IMR-90 (cell line): Measurements from ENCODE around the gene TOR2A. TPM values are rescaled to one million over a fixed set of nuclear protein-coding genes. Genes with fewer than 3 reads are reported as not detected.

Experiments
- ATAC-seq: fragments of 200-7000 bp; cut with Tn5 transposase; 2 replicates; pipeline ENCODE4 v1.9.1; 2020; ENCODE audit warnings: low read depth, mild to moderate bottlenecking, moderate library complexity
- BruUV-seq: library from RNA; stranded (reverse); fragments of 400-500 nt; replicated peaks from 2 replicates; lab custom pipeline; 2021; lab: Mats Ljungman, UMichigan
- CTCF ChIA-PET: fragments of 300-600 bp; formaldehyde crosslinking; extraction: SDS; loops from one replicate; lab custom pipeline; 2021; ENCODE audit warnings: antibody characterized with exemption; lab: Yijun Ruan, JAX
- POLR2A ChIA-PET: fragments of 300-600 bp; sonication (Branson Sonifier 250); formaldehyde crosslinking; loops from one replicate; lab custom pipeline; 2022; ENCODE audit warnings: antibody characterized with exemption; ENCODE audit not compliant: unreplicated experiment; lab: Charles Lee
- DNase-seq: peaks from one replicate; pipeline ENCODE4 v3.0.0; 2013
- H2AFZ ChIP-seq: replicated peaks from 2 replicates; pipeline ENCODE3; 2013; ENCODE audit warnings: low read length, mild to moderate bottlenecking; ENCODE audit not compliant: poor library complexity
- H2AK5ac ChIP-seq: 2 replicates; pipeline ENCODE4 v1.6.1; 2013; ENCODE audit warnings: low read depth, low read length, inconsistent platforms
- H2AK9ac ChIP-seq: replicated peaks from 2 replicates; pipeline ENCODE3; 2013; ENCODE audit warnings: mild to moderate bottlenecking, low read depth, low read length, moderate library complexity; ENCODE audit not compliant: poor library complexity
- H2BK120ac ChIP-seq: 2 replicates; pipeline ENCODE4 v1.6.1; 2013; ENCODE audit warnings: low read depth, low read length, inconsistent platforms
- H2BK15ac ChIP-seq: 3 replicates; pipeline ENCODE4 v1.6.1; 2013; ENCODE audit warnings: low read depth, low read length, inconsistent platforms
- H2BK20ac ChIP-seq: 2 replicates; pipeline ENCODE4 v1.6.1; 2013; ENCODE audit warnings: low read depth, mild to moderate bottlenecking, inconsistent platforms, low read length, moderate library complexity
- H2BK5ac ChIP-seq: 2 replicates; pipeline ENCODE4 v1.6.1; 2013; ENCODE audit warnings: mild to moderate bottlenecking, low read depth, low read length, inconsistent platforms; ENCODE audit not compliant: poor library complexity, severe bottlenecking
- H3K14ac ChIP-seq: replicated peaks from 2 replicates; pipeline ENCODE4 v1.6.1; 2013; ENCODE audit warnings: low read depth, low read length, inconsistent platforms
- H3K18ac ChIP-seq: 2 replicates; pipeline ENCODE4 v1.6.1; 2013; ENCODE audit warnings: low read depth, low read length, control low read depth
- H3K23ac ChIP-seq: 2 replicates; pipeline ENCODE4 v1.6.1; 2013; ENCODE audit warnings: low read depth, low read length, inconsistent platforms
- H3K27ac ChIP-seq: 2 replicates; pipeline ENCODE4 v1.5.1; 2013; ENCODE audit warnings: mild to moderate bottlenecking, control low read depth, low read length; ENCODE audit not compliant: insufficient read depth
- H3K27me3 ChIP-seq: 2 replicates; pipeline ENCODE4 v1.6.1; 2013; ENCODE audit warnings: low read length; ENCODE audit not compliant: control insufficient read depth, insufficient read depth
- H3K36me3 ChIP-seq: 2 replicates; pipeline ENCODE4 v1.6.1; 2013; ENCODE audit warnings: low read length, mixed read lengths; ENCODE audit not compliant: control insufficient read depth, insufficient read depth
- H3K4ac ChIP-seq: 2 replicates; pipeline ENCODE4 v1.6.1; 2013; ENCODE audit warnings: low read depth, low read length, inconsistent platforms
- H3K4me1 ChIP-seq: 2 replicates; pipeline ENCODE4 v1.6.1; 2013; ENCODE audit warnings: low read length, mixed read lengths; ENCODE audit not compliant: control insufficient read depth, insufficient read depth
- H3K4me2 ChIP-seq: 2 replicates; pipeline ENCODE4 v1.6.1; 2013; ENCODE audit warnings: low read depth, mild to moderate bottlenecking, control low read depth, low read length, moderate library complexity
- H3K4me3 ChIP-seq: 2 replicates; pipeline ENCODE4 v1.5.1; 2013; ENCODE audit warnings: low read depth, mild to moderate bottlenecking, control low read depth, low read length, moderate library complexity; ENCODE audit not compliant: insufficient read depth
- H3K56ac ChIP-seq: 2 replicates; pipeline ENCODE4 v1.6.1; 2013; ENCODE audit warnings: low read length, inconsistent platforms; ENCODE audit not compliant: insufficient read depth; ENCODE audit errors: extremely low read depth
- H3K79me1 ChIP-seq, 2 experiments: 2 replicates each; pipeline ENCODE4 v1.6.1; 2013; ENCODE audit warnings: low read length in 2 of 2, inconsistent platforms in 1 of 2, low read depth in 1 of 2
- H3K9ac ChIP-seq: 2 replicates; pipeline ENCODE4 v1.6.1; 2013; ENCODE audit warnings: low read depth, low read length, control low read depth
- H3K9me1 ChIP-seq: 2 replicates; pipeline ENCODE4 v1.6.1; 2013; ENCODE audit warnings: low read length, inconsistent platforms; ENCODE audit not compliant: insufficient read depth
- H3K9me3 ChIP-seq: 2 replicates; pipeline ENCODE4 v1.6.1; 2013; ENCODE audit warnings: low read length; ENCODE audit not compliant: control insufficient read depth, insufficient read depth
- H4K20me1 ChIP-seq: 2 replicates; pipeline ENCODE4 v1.6.1; 2013; ENCODE audit warnings: low read length, inconsistent platforms; ENCODE audit not compliant: insufficient read depth
- H4K5ac ChIP-seq: 2 replicates; pipeline ENCODE4 v1.6.1; 2013; ENCODE audit warnings: mild to moderate bottlenecking, low read depth, low read length, control low read depth
- H4K8ac ChIP-seq, 2 experiments: 2 replicates each; pipeline ENCODE4 v1.6.1; 2013; ENCODE audit warnings: low read depth in 2 of 2, low read length in 2 of 2, control low read depth in 1 of 2, inconsistent platforms in 1 of 2
- H4K91ac ChIP-seq: 2 replicates; pipeline ENCODE4 v1.6.1; 2013; ENCODE audit warnings: low read depth, low read length, inconsistent platforms; ENCODE audit not compliant: insufficient read depth
- BHLHE40 ChIP-seq: fragments of 150-350 bp; IDR thresholded peaks from 2 replicates; pipeline ENCODE4 v1.6.1; 2016; ENCODE audit warnings: mild to moderate bottlenecking, low read depth, low read length
- CEBPB ChIP-seq: IDR thresholded peaks from 2 replicates; pipeline ENCODE4 v1.6.1; 2012; ENCODE audit warnings: low read depth, low read length, improper control_type of control experiment
- CHD1 ChIP-seq: IDR thresholded peaks from 2 replicates; pipeline ENCODE4 v1.6.1; 2012; ENCODE audit warnings: low read depth, low read length, improper control_type of control experiment
- CTCF ChIP-seq: conservative IDR thresholded peaks from 2 replicates; pipeline ENCODE4 v1.5.1; 2012; ENCODE audit warnings: mild to moderate bottlenecking, low read depth, low read length, improper control_type of control experiment
- FOS ChIP-seq: fragments of 150-350 bp; IDR thresholded peaks from 2 replicates; pipeline ENCODE4 v1.6.1; 2016; ENCODE audit warnings: low read depth, low read length
- MAZ ChIP-seq: IDR thresholded peaks from 2 replicates; pipeline ENCODE4 v1.6.1; 2012; ENCODE audit warnings: low read depth, mild to moderate bottlenecking, low read length, improper control_type of control experiment, moderate library complexity, borderline replicate concordance
- MXI1 ChIP-seq: IDR thresholded peaks from 2 replicates; pipeline ENCODE4 v1.6.1; 2012; ENCODE audit warnings: low read depth, mild to moderate bottlenecking, low read length, moderate library complexity, borderline replicate concordance
- NFE2L2 ChIP-seq: fragments of 150-350 bp; IDR thresholded peaks from 2 replicates; pipeline ENCODE4 v1.6.1; 2016; ENCODE audit warnings: low read depth, mild to moderate bottlenecking, low read length
- POLR2A ChIP-seq: IDR thresholded peaks from 2 replicates; pipeline ENCODE4 v1.6.1; 2012; ENCODE audit warnings: mild to moderate bottlenecking, low read depth, low read length
- RAD21 ChIP-seq: IDR thresholded peaks from 2 replicates; pipeline ENCODE4 v1.6.1; 2012; ENCODE audit warnings: low read length, improper control_type of control experiment
- RFX5 ChIP-seq: IDR thresholded peaks from 2 replicates; pipeline ENCODE4 v1.8.0; 2012; ENCODE audit warnings: low read depth, mild to moderate bottlenecking, low read length, moderate library complexity
- SMC3 ChIP-seq: fragments of 150-350 bp; IDR thresholded peaks from 2 replicates; pipeline ENCODE4 v1.6.1; 2016; ENCODE audit warnings: low read depth, mild to moderate bottlenecking, antibody characterized with exemption, low read length, moderate library complexity
- USF2 ChIP-seq: fragments of 150-350 bp; IDR thresholded peaks from 2 replicates; pipeline ENCODE4 v1.6.1; 2017; ENCODE audit warnings: mild to moderate bottlenecking, antibody characterized with exemption, low read length, low read depth
- WGBS, 2 experiments: methylation state at CpG; one replicate each; pipeline versions ENCODE4 v1.1.5 to v1.1.7; 2013; ENCODE audit warnings: missing lambda C conversion rate in 2 of 2; ENCODE audit not compliant: insufficient read length in 1 of 2; ENCODE audit errors: extremely low coverage in 2 of 2; 5-methylcytosine and 5-hydroxymethylcytosine counted together
- dilution Hi-C: fragments of 300-500 bp; cut with HindIII; formaldehyde crosslinking; loops from one replicate; pipeline ENCODE4 v1.14.3; 2018; ENCODE audit warnings: low sequenced_read_pairs; ENCODE audit not compliant: unreplicated experiment
- in situ Hi-C: fragments of 300-500 bp; cut with MboI; formaldehyde crosslinking; loops from 3 replicates; pipeline ENCODE4 v1.14.3; 2019; ENCODE audit warnings: low sequenced_read_pairs, inconsistent platforms, mixed read lengths
- intact Hi-C: fragments of 100-400 bp; cut with micrococcal nuclease; formaldehyde crosslinking; loops from 2 replicates; pipeline ENCODE4 v1.10.0; 2022
- polyA plus RNA-seq, 3 experiments: library from polyadenylated mRNA; depleted of rRNA; stranded (reverse); fragments of >200 nt; gene quantifications; 2 replicates each; pipeline ENCODE4 v1.2.3, GENCODE V29; 2012; ENCODE audit warnings: low replicate concordance in 1 of 3
- total RNA-seq: library from RNA; depleted of rRNA; stranded (reverse); fragments of >200 nt; gene quantifications from 2 replicates; pipeline ENCODE4 v1.2.3, GENCODE V29; 2012

Gene TOR2A
- total and polyA plus RNA-seq, 2 of the 4 experiments (the other 2 are of a cell fraction), result 0.90 to 12.5 TPM

GRCh38 chr9:127698985-127699670, 36.0 kb downstream of the TOR2A start:
- in situ Hi-C loops, result no loop called here

More at GRCh38 chr9:127698985-127699670, 36.0 kb downstream of the TOR2A start:
- H3K14ac ChIP-seq, result no peak overlapping the region; the same call in 1 of the 2 replicates
- H2BK120ac ChIP-seq, result no peak overlapping the region
- peak overlapping the region; percentile 69; the same call in 1 of the 2 replicates for H3K18ac ChIP-seq
- dilution Hi-C loops (no loop called here), intact Hi-C loops (no loop called here)
- ChIA-PET POLR2A (no interaction called here), CTCF (no interaction called here)
- no peak overlapping the region; the same call in 1 of the 2 replicates for H2AK5ac ChIP-seq
- H4K5ac ChIP-seq, result peak overlapping the region; percentile 95
- peak overlapping the region; percentile 77 for H2AK9ac ChIP-seq
- no peaks in the 10 kb centered on the region for H3K9me3 ChIP-seq
- no peaks in the 10 kb centered on the region; the same call in 1 of the 2 replicates for H3K27me3 ChIP-seq
- peak overlapping the region; percentile 88 to 91 for H4K8ac ChIP-seq
- no peak overlapping the region for H3K9ac ChIP-seq
- no peak overlapping the region for H2BK5ac ChIP-seq
- H2BK20ac ChIP-seq, result no peak overlapping the region
- no peaks in the 10 kb centered on the region; the same call in none of the 2 replicates for H3K9me1 ChIP-seq
- peak overlapping the region; percentile 92 for H2AFZ ChIP-seq
- no peak overlapping the region for H2BK15ac ChIP-seq
- peak; percentile 98 for ATAC-seq
- H3K79me1 ChIP-seq, result no peaks in the 10 kb centered on the region
- H3K4me3 ChIP-seq, result peak overlapping the region; percentile 27; the same call in 1 of the 2 replicates
- BruUV-seq, result no TSS peak
- 0 out of 2 replicates have a peak overlapping the region, but pooled peaks have one; percentile 12 for H3K27ac ChIP-seq
- 21% methylated on average over 26 of the region's 41 CpGs; no CpG with 5 or more reads in 1 of the 2 experiments for WGBS, 2 experiments
- H4K20me1 ChIP-seq, result no peaks in the 10 kb centered on the region
- H3K23ac ChIP-seq, result no peak overlapping the region
- peak; percentile 92 for DNase-seq
- no peak overlapping the region for H3K56ac ChIP-seq
- no peaks in the 10 kb centered on the region for H3K4me1 ChIP-seq
- no peaks in the 10 kb centered on the region for H3K36me3 ChIP-seq
- peak overlapping the region; percentile 65 for H3K4me2 ChIP-seq
- no peak for TF ChIP-seq CHD1
- TF ChIP-seq POLR2A, result no peak
- TF ChIP-seq MAZ, result no peak
- TF ChIP-seq SMC3, result no peak
- TF ChIP-seq RFX5, result no peak
- no peak for TF ChIP-seq CTCF
- no peak for TF ChIP-seq NFE2L2
- no peak for TF ChIP-seq RAD21
- no peak for TF ChIP-seq FOS
- no peak for TF ChIP-seq CEBPB
- TF ChIP-seq BHLHE40, result no peak
- no peak; the same call in 1 of the 2 replicates for TF ChIP-seq USF2
- no peak for TF ChIP-seq MXI1
- H4K91ac ChIP-seq, result peak overlapping the region; percentile 66
- H3K4ac ChIP-seq, result peak overlapping the region; percentile 65
